Measurements from ENCODE around the gene VIPR1. TPM values are rescaled to one million over a fixed set of nuclear protein-coding genes. Genes with fewer than 3 reads are reported as not detected.

Gene VIPR1
- total RNA-seq, 4 donors from 2014 or later, result 2.4 to 17.3 (median 10.4) TPM

GRCh38 chr3:42518800-42519567, 16.5 kb downstream of the VIPR1 start:
- no peak for TF ChIP-seq POLR2A (IDR thresholded peaks at IDR 0.05)
- no peak for TF ChIP-seq EP300 (IDR thresholded peaks at IDR 0.05)
- no peak for TF ChIP-seq CTCF (IDR thresholded peaks at IDR 0.05)
- Histone ChIP-seq H3K9me3 (no peaks in the 10 kb centered on the region), H3K4me3 (no peak overlapping the region), H3K27ac (no peak overlapping the region), H3K36me3 (no peaks in the 10 kb centered on the region), H3K4me1 (peaks cover 0 to 7% (median 2%) of the 10 kb centered on the region in 4 donors), H3K27me3 (no peaks in the 10 kb centered on the region)
- whole genome bisulfite sequencing, 2 donors, result 70 to 79% methylated on average over 6 of the region's 6 CpGs
- DNase-seq (ENCODE audit: low spot score in 2 of 2), result no peak

- H3K4me1 ChIP-seq, result peaks cover 0 to 7% (median 2%) of the 10 kb centered on the region in 4 donors
- no peaks in the 10 kb centered on the region for H3K27me3 ChIP-seq
- no peaks in the 10 kb centered on the region for H3K36me3 ChIP-seq
- no peak overlapping the region for H3K4me3 ChIP-seq
- no peaks in the 10 kb centered on the region for H3K9me3 ChIP-seq
- no peak for TF ChIP-seq POLR2A (IDR thresholded peaks at IDR 0.05)
- WGBS, 2 donors, result 81 to 86% methylated on average over 2 of the region's 2 CpGs
- no peak overlapping the region for H3K27ac ChIP-seq
- DNase-seq (ENCODE audit: low spot score in 2 of 2), result no peak
These were observed 17.1 kb downstream of the VIPR1 start for GRCh38 chr3:42519568-42519962.

GRCh38 chr3:42520336-42520735, 17.9 kb downstream of the VIPR1 start:
- no peak overlapping the region for H3K27ac ChIP-seq
- DNase-seq (ENCODE audit: low spot score in 2 of 2), result no peak
- peaks cover 0 to 7% (median 2%) of the 10 kb centered on the region in 4 donors for H3K4me1 ChIP-seq
- TF ChIP-seq CTCF (IDR thresholded peaks at IDR 0.05) (no peak), POLR2A (IDR thresholded peaks at IDR 0.05) (no peak), EP300 (IDR thresholded peaks at IDR 0.05) (no peak)
- H3K4me3 ChIP-seq, result no peak overlapping the region
- no peaks in the 10 kb centered on the region for H3K27me3 ChIP-seq
- WGBS, 2 donors, result 49 to 59% methylated on average over 4 of the region's 4 CpGs
- H3K36me3 ChIP-seq, result no peaks in the 10 kb centered on the region
- H3K9me3 ChIP-seq, result no peaks in the 10 kb centered on the region

- 89 to 92% methylated on average over 4 of the region's 4 CpGs for whole genome bisulfite sequencing, 2 donors
- H3K4me3 ChIP-seq, result no peak overlapping the region
- H3K27me3 ChIP-seq, result no peaks in the 10 kb centered on the region
- H3K4me1 ChIP-seq, result peaks cover 0 to 7% (median 2%) of the 10 kb centered on the region in 4 donors
- TF ChIP-seq EP300 (IDR thresholded peaks at IDR 0.05), result no peak
- TF ChIP-seq CTCF (IDR thresholded peaks at IDR 0.05), result no peak
- TF ChIP-seq POLR2A (IDR thresholded peaks at IDR 0.05), result no peak
- H3K27ac ChIP-seq, result no peak overlapping the region
- H3K9me3 ChIP-seq, result no peaks in the 10 kb centered on the region
- no peaks in the 10 kb centered on the region for H3K36me3 ChIP-seq
- DNase-seq (ENCODE audit: low spot score in 2 of 2), result no peak
These were observed 18.5 kb downstream of the VIPR1 start for GRCh38 chr3:42520906-42521305.

- Histone ChIP-seq H3K9me3 (no peaks in the 10 kb centered on the region), H3K4me3 (no peak overlapping the region), H3K4me1 (no peaks in the 10 kb centered on the region), H3K27me3 (no peaks in the 10 kb centered on the region), H3K36me3 (no peaks in the 10 kb centered on the region), H3K27ac (no peak overlapping the region)
- TF ChIP-seq POLR2A (IDR thresholded peaks at IDR 0.05) (no peak), CTCF (IDR thresholded peaks at IDR 0.05) (no peak), EP300 (IDR thresholded peaks at IDR 0.05) (no peak)
- no peak for DNase-seq (ENCODE audit: low spot score in 2 of 2)
- WGBS, 2 donors, result 93 to 98% methylated on average over 3 of the region's 3 CpGs
These were observed 22.3 kb downstream of the VIPR1 start for GRCh38 chr3:42524751-42525150.
